DMS153 (cell line): ENCODE results near the gene CHST3.
"Not testable (repeated sequence)": the region's sequence is repeated elsewhere in the genome, so short reads cannot be mapped to it uniquely, and the experiment has no call there.

ENCODE experiments used
- DNase-seq: peaks from one replicate; lab custom pipeline; 2025; lab: John Stamatoyannopoulos, UW

CHST3 gene

GRCh38 chr10:72032409-72033162, 68.4 kb downstream of the CHST3 start:
- DNase-seq: not testable (repeated sequence)

- DNase-seq: no peak
Observed at GRCh38 chr10:72034040-72034499, 69.9 kb downstream of the CHST3 start.

DNA sequence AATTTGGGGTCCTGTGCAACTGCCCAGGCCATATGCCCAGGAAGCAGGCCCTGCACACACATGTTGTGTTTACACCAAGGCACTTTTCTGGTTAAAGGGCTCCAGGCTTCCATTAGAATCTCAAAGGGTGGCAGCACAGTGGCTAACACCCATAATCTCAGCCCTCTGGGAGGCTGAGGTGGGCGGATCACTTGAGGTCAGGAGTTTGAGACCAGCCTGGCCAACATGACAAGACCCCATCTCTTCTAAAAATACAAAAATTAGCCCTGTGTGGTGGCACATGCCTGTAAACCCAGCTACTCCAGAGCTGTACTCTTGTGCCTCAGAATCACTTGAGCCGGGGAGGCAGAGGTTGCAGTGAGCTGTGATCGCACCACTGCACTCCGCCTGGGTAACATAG, 70.6 kb downstream of the CHST3 start:
- no peak for DNase-seq

- no peak for DNase-seq
Observed at GRCh38 chr10:72035252-72035887, 71.2 kb downstream of the CHST3 start.

GRCh38 chr10:72037266-72037665, 73.1 kb downstream of the CHST3 start:
- no peak for DNase-seq

GRCh38 chr10:72037811-72038210, 73.6 kb downstream of the CHST3 start:
- no peak for DNase-seq

DNA sequence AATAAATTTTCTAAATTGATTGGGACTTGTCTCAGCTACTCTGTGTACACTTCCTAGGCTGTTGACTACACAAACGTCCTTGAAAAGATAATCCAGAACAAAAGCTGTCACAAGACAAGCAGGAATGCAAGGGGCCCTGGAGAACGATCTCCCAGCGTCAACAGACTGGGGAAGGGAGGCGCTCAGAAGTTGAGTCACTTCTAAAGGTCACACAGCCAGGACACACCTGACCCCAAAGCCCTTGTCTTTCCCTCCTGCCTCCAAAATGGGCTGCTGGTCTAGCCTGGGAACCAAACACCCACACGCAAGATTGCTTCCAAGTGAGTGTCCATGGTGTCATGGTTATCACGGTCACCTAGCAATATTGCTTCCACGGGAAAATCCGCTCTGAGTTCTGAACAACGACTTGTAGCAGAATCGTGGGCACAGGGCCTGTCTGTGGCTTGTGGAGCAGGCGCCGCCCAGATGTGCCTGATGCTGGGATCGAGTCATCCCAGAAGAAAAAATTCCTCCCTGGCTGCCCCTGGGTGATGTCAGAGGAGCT, 74.3 kb downstream of the CHST3 start:
- no peak for DNase-seq

DNA sequence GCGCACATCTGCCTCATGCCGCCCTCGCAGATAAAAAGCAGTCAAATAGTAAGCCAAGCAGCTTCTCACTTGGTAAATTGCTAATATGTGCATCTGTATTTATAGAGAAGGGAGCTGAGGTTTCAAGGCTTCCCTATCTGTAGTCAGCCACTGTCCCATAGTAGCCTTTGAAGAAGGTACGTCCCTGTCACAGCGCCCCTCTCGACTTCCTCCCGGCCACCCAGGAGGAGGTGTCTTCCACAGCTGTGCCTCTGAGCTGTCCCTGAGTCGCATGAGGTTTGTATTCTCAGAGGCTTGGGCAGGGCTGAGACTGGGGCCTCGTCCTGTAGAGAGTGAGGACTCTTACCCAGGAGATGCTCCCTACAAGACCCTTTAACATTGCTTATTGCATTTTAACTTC, 75.2 kb downstream of the CHST3 start:
- no peak for DNase-seq

- DNase-seq: no peak
Observed at GRCh38 chr10:72041491-72041890, 77.3 kb downstream of the CHST3 start.

DNA sequence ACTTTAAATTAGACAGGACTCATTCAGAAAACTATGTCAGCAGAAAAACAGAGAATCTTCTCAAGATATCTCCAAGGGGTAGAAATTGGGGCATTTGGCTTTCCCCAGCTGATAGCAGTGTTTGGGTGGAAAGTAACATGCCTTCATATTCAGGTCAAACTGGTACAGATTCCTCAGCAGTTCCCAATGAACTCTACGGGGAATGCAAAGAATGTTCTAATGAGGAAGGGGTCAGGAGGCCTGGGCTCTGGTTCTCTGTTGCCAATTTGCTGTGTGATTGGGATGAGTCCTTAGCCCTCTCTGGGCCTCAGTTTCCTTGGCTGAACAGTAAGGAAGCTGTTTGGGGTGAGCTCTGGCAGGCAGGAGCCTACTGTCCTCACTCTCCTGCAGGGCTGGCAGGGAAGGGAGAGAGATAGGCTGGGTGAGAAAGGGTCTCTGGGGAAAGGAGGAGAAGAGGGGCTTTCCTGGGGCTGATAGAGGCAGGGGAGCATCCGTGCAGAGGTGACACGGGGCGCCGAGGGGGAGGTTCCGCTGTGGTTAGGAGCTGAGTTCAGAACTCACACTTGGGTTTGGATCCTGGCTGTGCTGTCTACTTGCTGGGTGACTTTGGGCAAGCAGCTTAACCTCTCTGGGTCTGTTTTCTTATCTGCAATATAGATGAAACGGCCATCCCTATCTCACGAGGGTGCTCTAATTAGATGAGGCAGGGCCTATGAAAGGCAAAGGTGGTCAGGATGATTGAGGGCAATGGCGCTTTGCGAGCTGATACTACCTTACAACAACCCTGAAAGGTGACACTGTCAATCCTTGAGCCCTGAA, 79.0 kb downstream of the CHST3 start:
- no peak for DNase-seq

DNA sequence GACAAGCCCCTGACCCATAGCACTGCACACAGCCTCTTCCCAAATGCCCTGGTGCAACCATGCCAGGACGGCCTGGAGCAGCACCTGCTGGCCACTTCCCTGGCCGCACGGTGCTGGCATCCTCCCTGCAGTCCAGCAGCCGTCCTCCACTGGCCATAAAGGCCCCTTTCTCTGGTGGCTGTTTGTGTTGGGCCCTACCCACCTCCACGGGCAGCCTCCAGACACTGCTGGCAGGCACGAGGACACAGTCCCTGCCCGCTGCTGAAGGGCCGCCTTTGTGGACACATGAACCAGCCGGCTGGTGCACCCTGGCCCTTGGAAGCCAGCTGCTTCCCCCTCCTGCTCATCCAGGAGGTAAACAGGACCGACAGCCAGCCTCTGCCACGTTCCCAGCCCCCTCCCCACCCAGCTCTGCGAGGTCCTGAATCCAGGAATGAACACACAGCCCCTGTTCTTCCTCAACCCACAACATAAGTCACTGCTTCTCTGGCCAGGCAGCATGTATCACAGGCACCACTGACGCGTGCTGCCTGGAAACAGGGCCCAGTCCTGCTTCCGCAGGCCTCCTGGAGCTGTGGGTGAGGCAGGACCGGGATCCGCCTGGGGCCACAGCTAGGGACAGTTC, 80.3 kb downstream of the CHST3 start:
- no peak for DNase-seq

GRCh38 chr10:72045586-72045985, 81.4 kb downstream of the CHST3 start:
- DNase-seq: no peak

GRCh38 chr10:72048450-72049124, 84.4 kb downstream of the CHST3 start:
- peak; percentile 83 for DNase-seq

DNA sequence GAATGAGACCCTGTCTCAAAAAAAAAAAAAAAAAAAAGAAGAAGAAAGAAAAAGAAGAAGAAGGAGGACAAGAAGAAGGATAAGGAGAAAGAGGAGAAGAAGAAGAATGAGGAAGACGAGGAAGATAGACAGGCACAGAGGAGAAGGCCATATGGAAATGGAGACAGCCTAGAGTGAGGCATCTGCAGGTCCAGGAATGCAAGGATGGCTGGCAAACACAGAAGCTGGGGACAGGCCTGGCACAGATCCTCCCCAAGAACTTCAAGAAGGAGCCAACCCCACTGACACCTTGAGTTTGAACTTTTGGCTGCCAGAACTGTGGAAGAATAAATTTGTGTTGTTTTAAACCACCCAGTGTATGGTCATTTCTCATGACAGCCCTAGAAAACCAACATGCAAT, 85.3 kb downstream of the CHST3 start:
- DNase-seq: no peak

DNA sequence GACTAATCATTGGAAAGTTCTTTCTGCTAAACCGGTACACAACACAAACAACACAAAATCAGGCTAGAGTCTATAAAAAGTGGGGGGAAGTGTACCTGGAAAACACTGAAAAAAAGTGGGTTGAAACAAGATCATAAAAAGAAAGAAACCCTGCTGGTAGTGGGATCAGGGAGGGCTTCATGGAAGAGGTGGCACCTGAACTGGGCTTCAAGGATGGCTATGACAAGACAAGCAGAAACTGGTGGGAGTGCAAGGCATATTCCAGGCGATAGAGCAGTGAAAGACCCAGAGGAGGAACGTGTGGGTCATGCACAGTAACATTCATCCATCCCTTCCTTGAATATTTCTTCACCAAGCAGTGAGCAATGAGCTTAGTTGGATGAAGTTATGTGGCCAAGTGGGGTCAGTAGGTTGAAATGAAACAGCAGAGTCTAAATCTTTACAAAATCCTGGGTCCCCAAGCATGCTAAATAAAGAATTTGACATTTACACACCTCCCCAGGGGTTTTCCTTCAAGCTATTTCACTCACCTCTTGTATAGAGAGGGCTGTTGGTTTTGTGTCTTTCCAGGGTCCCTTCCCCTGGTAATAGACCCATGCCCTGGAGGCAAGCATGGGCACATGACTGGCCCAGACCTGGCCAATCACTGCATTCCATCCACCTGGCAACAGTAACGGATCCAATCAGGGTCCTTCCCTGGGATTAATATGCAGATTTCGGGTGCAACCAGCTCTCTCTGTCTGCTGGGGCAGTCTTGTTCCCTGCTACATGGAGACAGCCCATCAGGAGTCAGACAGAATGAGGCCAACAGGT, 86.0 kb downstream of the CHST3 start:
- no peak for DNase-seq

GRCh38 chr10:72050873-72051272, 86.7 kb downstream of the CHST3 start:
- DNase-seq: no peak

- DNase-seq: no peak
Observed at GRCh38 chr10:72053690-72054089, 89.5 kb downstream of the CHST3 start.

GRCh38 chr10:72056113-72056512, 91.9 kb downstream of the CHST3 start:
- DNase-seq: no peak

DNA sequence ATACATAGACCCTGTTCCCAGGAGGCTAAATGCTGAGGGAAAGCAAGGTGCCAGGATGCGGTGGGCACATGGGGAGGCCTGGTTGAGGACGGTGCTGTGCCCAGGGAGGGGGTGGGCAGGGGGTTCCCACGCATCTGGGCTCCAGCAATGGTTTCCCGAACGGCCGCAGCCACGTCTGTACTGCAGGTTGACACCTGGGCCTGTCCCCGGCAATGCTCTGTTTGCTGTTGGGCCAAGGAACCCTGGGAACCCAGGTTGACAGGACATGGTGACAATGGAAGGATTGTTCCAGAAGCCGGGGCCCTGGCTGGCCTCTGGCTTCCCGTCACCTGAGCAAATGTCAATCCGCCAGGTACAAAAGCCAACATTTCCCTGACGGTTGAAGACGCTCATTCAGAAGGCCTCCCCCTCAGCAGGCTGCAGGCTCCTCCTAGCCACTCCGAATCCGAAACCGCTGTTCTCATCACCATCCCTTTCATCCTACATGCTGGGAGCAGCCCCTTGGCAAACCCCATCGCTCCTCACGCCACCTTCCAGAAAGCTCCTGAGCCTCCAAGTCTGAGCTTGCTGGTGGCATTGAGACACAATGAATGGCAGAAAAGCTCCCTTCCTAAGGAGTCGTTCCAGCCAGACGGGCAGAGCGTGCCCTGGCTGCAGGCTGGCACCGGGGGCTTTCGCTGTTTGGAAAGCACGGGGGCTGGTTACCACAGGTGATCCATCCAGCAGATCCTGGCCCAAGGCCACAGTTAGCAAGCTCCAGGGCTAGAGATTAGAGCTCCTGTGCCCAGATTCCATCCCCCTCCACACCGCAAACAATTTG, 92.9 kb downstream of the CHST3 start:
- DNase-seq: no peak
